D341Med (cell line): ENCODE results near the gene RAPGEF3.

Source experiments
- DNase-seq: peaks from one replicate; pipeline ENCODE4 v3.0.0; 2012; ENCODE audit warnings: low spot score

Gene RAPGEF3

GRCh38 chr12:47742253-47742825 is 16.3 kb downstream of the RAPGEF3 start:
- DNase-seq: peak; percentile 73

GRCh38 chr12:47741340-47741703 is 17.4 kb downstream of the RAPGEF3 start:
- no peak for DNase-seq

DNA sequence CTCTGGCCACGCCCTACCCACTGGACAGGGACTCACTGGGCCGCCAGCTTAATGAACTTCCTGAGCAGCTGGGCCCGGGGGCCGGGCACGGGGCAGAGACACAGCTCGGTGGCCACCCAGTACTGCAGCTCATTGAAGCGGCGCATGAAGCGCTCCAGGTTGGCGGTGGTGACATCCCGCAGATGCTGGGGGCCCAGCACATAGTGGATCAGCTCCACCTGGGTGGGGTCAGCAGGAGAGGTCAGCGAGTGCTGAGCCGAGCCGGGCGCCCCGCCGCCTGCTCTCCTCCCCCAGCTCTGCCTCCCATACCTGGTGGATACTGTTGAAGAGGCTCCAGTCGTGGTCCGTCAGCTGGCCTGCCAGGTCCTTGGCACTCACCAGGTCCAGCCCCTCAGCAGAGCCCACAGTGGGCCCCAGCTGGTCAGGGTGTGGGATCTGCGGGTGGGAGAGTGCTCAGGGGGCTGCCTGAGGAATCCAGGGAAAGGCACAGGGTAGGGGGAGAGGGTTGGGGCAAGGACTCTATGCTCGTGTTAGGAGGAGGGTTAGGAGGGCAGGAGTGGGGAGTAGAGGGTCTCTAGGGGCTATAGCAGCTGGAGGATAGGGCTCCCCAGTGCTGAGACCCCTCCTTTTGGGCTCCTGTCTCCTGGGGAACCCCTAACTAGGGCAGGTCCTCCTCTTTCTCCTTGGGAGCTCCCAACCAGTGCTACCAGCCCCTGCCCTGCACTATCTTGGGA is 17.9 kb downstream of the RAPGEF3 start:
- no peak for DNase-seq

GRCh38 chr12:47739979-47740378 is 18.7 kb downstream of the RAPGEF3 start:
- no peak for DNase-seq

DNA sequence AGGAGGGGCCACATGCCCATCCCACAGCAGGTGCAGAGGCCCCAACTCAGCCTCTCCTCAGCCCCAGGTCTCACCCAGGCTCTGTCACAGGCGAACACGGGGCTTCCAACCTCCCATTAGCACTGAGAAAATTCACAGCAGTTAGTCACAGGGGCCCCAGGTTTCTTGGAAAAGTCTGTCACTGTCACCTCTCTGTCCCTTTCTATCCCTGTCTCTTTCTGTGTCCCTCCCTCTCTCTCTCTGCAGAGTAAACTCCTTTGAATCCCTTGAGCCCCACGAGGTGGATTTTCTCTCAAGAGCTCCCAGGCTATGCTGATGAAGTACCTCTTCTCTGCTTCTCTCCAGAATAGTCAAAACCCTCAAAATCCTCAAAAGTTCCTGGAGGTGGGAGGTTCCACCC is 19.4 kb downstream of the RAPGEF3 start:
- DNase-seq: no peak

- DNase-seq: no peak
These were observed 20.6 kb downstream of the RAPGEF3 start for GRCh38 chr12:47737936-47738594.

DNA sequence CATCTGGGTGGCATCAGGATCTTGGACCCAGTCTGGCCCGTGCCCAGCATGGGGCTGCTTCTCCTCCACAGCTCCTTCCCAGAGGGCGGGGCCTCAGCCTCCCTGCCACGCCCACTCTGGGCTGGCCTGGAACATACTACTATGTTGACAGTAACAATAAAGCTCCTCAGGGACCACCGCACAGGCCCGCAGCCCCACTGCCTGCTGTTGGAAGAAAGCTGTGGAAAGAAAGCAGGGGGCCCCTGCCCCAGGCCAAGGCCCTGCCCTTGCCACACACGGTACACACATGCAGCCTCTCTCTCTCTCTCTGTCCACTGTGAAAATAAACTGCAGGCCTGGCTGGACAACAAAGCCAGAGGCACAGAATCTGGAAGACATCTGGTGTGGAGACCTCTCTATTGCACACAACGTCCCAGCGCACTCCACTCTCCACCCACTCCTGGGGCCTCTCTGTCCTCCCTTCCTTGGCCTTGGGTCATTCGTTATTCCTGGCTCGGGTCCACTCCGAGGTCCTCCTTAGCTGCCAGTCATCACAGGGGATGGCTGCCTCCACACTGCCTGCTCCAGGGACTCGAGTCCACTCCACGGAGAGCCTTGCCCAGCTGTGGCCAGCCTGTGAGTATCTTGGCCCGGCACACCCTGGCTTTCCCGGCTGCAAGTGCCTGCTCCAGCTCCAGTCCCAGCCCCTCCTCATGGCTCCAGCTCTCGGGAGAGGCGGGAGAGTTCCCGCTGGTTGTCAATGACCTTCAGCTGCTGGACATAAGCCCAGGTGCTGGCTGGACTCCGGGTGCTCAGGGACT is 21.6 kb downstream of the RAPGEF3 start:
- DNase-seq: no peak

DNA sequence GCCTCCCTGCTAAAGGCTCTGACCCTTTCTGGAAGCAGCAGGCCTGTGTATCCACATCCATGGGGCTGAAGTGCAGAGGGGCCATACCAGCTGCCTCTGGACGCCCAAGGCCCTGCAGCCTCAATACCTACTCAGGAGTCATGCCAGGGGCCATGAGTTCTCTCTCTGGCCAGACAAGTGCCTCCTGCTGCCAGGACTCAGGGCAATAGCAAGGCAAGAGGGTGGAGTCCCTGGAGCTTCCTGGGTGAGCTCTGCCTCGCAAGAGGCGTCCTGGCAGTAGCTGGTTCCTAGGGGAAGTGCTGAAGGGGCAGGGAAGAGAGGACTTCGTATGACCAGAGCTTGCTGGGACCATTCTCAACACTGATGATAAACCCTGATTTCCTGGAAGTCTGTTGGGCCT is 22.5 kb downstream of the RAPGEF3 start:
- no peak for DNase-seq

- no peak for DNase-seq
These were observed 23.0 kb downstream of the RAPGEF3 start for GRCh38 chr12:47735649-47736048.

DNA sequence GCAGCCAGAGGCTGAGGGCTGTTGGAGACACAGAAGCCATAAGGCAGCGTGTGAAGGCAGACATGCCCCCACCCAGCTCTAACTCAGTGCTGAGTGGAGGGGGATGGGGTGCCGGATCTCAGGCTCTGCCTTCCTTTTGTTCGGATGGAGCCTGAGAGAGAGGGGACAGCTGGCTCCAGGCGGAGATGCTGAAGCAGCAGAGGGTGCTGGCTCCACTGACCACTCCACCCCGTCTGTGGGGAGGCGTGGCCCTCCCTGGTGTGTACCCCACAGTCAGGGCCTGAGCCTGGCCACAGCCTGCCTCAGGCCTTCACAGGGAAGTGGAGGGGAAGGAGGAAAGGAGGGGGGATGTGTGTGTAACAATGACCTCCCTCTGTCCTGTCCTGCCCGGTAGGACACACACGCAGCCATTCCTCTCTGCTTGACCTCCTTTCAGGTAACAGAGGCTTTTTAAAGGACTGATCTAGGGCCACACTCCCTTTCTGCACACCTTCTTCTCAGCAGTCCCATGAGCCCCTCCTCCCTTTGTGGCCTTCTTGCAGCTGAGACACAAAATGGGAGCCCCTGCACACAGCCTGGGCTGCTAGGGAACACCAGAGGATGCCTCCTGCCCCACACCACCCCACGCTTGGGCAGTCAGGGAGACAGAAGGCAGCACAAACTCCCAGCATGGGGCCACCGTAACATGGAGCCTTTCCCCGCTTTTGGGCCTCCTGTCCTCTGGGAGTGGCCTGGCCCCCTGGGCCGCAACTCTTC is 23.8 kb downstream of the RAPGEF3 start:
- no peak for DNase-seq

GRCh38 chr12:47733142-47733541 is 25.5 kb downstream of the RAPGEF3 start:
- no peak for DNase-seq

DNA sequence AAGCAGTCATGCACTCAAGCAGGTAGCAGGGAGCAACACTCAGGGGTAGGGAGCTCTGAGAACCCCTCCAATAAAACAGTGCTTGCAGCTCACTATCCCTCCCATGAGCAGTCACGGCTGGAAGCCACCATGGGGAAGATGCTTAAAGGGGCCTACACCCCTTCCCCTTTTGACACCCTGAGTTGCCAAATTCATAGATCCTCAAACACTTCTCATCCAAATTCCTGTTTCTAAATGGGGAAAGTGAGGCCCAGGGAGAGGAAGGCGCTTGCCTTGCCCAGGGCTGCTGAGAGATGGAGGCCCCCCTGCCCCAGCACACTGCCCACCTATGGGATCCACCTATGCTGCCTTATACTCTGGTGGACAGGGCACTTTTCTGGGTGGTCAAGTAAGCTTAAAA is 26.2 kb downstream of the RAPGEF3 start:
- no peak for DNase-seq

GRCh38 chr12:47731723-47732122 is 27.0 kb downstream of the RAPGEF3 start:
- no peak for DNase-seq

DNA sequence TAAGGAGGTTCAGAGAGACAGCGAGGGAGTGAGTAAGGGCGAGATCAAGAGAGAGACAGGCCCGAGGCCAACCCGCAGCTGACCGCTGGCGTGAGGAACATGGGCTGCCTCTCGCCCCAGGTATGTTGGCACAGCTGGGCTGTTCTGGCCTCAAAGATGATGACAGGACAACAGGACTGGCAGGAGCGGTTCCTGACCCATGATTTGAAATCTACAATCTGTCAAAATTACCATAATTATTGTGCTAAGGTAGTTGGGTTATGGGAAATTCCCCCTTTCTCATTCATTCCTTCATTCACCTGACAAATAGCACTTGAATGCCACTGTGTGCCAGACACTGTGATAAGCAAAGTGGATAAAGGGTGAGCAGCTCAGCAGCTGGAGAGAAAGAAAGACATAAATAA is 28.3 kb downstream of the RAPGEF3 start:
- no peak for DNase-seq

- no peak for DNase-seq
These were observed 29.4 kb downstream of the RAPGEF3 start for GRCh38 chr12:47729233-47729632.

- DNase-seq: no peak
These were observed 32.8 kb downstream of the RAPGEF3 start for GRCh38 chr12:47725893-47726292.

DNA sequence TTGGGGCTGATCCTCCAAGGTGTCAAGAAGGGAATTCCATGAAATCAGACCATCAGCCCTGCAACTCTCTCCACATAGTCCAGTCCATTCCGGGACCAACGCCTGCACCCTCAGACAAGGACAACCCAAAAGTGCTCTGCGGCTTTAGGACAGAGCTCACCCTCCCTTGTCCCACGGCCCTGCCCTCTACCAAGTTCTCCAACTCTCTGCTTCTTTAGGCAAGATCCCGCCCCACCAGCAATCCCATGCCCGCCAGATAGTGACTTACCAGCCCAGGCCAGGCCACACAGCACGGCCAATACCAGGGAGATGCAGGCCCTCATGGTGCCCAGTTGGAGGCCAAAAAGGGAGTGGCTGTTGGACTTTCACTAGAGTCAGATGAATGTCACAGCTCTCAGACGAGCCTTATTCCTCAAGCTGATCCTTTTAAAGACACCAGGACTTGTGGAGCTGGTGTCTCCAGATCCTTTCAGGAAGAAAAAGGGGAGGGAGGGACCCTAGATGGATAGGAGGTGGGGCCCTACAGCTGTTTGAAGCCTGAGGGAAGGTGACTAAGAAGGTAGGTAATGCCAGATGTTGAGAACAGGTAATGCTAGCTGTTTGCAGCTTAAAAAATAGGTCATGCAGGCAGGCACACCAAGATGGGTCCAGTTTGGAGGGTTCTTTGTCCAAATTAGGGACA is 33.4 kb downstream of the RAPGEF3 start, which contains the start of gene ENDOU:
Gene ENDOU (minus strand): TSS at position 400 of the 682 bp plus-strand sequence. CDS start 77 bp downstream, at position 323.
- no peak for DNase-seq

GRCh38 chr12:47722941-47723631 is 35.6 kb downstream of the RAPGEF3 start:
- no peak for DNase-seq

- no peak for DNase-seq
These were observed 36.4 kb downstream of the RAPGEF3 start for GRCh38 chr12:47722136-47722834.

GRCh38 chr12:47721431-47721973 is 37.2 kb downstream of the RAPGEF3 start:
- DNase-seq: no peak
